HUES6 (cell line): Measurements from ENCODE around the gene MRPL33.

Experiments
- H3K27ac ChIP-seq: 2 replicates; pipeline ENCODE4 v1.7.0; 2013; ENCODE audit warnings: low read depth, mild to moderate bottlenecking, low read length, inconsistent platforms
- H3K27me3 ChIP-seq: 2 replicates; pipeline ENCODE4 v1.6.1; 2013; ENCODE audit warnings: low read length; ENCODE audit not compliant: control insufficient read depth, insufficient read depth
- H3K36me3 ChIP-seq: 2 replicates; pipeline ENCODE4 v1.6.1; 2013; ENCODE audit warnings: low read length; ENCODE audit not compliant: control insufficient read depth, insufficient read depth
- H3K4me1 ChIP-seq: 2 replicates; pipeline ENCODE4 v1.6.1; 2013; ENCODE audit warnings: low read length; ENCODE audit not compliant: control insufficient read depth, insufficient read depth
- H3K4me3 ChIP-seq: 2 replicates; pipeline ENCODE4 v1.5.1; 2013; ENCODE audit warnings: low read depth, low read length
- H3K9ac ChIP-seq: one replicate; pipeline ENCODE4 v1.6.1; 2013; ENCODE audit warnings: mild to moderate bottlenecking, low read length
- H3K9me3 ChIP-seq: 2 replicates; pipeline ENCODE4 v1.6.1; 2013; ENCODE audit warnings: low read depth, low read length; ENCODE audit not compliant: control insufficient read depth, insufficient read depth

MRPL33 gene

DNA sequence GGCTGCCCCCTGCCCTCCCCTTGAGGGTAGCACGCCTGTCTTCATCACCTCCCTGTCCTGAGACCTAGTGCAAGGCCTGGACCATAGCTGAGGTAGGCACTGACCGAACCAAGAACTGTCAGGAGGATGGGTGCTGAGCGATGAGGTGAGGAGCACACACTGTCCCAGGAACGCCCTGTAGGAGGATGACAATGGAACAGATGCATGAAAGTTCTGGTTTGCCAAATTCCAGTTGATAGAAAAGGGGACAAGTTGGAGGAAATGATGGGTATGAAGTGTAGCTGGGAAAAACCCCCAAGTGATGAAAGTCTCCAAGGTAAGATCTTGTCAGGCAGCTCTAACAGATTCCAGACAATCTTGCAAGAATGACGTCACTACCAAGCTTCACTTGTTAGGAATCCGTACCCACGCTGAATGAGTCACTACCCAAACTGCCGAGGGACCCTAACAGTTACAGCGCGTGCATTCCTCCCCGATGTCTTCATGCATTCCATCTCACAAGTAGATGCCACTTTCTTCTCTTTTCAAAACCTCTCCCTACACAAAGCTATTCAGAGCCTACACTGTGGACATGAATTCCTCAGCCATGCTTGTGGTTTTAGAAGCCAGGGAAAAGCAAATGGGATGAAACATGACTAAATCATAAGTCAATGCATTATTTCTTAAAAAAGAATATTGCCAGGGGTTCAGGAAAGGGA lies 27.6 kb downstream of the MRPL33 start:
- no peaks in the 10 kb centered on the region for H3K36me3 ChIP-seq
- peak overlapping the region; percentile 49 for H3K9ac ChIP-seq
- H3K27ac ChIP-seq, result peak overlapping the region; percentile 44; the same call in 1 of the 2 replicates
- H3K27me3 ChIP-seq, result no peaks in the 10 kb centered on the region
- no peak overlapping the region for H3K4me3 ChIP-seq
- H3K9me3 ChIP-seq, result no peaks in the 10 kb centered on the region
- peaks cover 10% of the 10 kb centered on the region; the same call in 1 of the 2 replicates for H3K4me1 ChIP-seq

DNA sequence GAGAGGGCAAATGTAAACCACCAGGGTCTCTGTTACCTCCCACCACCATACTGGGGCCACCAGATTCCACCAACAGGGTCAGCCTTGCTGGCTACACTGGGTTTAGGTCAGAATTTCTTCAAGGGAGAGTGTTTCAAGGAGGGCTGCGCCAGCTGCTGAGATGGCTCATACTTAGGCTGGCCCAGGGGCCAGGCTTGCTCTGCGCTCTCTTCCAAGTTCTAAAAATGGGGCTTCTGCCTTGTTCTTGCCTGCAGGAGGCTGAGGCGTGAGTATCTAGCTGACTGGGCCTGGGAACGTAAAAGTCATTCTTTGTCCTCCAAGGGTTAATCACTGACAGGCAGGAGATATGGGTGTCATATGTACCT lies 28.1 kb downstream of the MRPL33 start:
- Histone ChIP-seq H3K4me1 (peaks cover 10% of the 10 kb centered on the region; the same call in 1 of the 2 replicates), H3K4me3 (no peak overlapping the region), H3K27me3 (no peaks in the 10 kb centered on the region), H3K9me3 (no peaks in the 10 kb centered on the region), H3K9ac (peak overlapping the region; percentile 49), H3K27ac (peak overlapping the region; percentile 44; the same call in 1 of the 2 replicates), H3K36me3 (no peaks in the 10 kb centered on the region)

DNA sequence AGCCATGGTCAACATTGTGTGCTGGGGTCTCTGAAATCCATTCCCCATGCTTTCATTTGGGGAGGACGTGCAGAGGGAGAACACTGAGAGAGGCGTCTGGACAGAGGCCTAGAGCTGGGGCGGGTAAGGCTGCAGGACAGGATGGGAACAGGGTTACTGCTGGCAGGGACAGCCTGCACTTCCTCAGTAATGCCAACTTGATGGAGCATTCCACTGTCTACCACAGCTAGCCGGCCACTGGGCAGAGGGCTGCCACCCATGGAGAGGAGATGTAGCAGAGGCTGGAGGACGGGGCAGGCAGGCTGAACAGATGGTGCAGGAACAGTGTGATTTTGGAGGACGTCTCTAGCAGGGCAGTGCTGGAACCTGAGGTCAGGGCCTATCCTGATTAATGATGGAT lies 29.3 kb downstream of the MRPL33 start:
- Histone ChIP-seq H3K9me3 (no peaks in the 10 kb centered on the region), H3K36me3 (no peaks in the 10 kb centered on the region), H3K27ac (no peak overlapping the region), H3K4me1 (peaks cover 10% of the 10 kb centered on the region; the same call in 1 of the 2 replicates), H3K9ac (no peak overlapping the region), H3K27me3 (no peaks in the 10 kb centered on the region), H3K4me3 (no peak overlapping the region)

DNA sequence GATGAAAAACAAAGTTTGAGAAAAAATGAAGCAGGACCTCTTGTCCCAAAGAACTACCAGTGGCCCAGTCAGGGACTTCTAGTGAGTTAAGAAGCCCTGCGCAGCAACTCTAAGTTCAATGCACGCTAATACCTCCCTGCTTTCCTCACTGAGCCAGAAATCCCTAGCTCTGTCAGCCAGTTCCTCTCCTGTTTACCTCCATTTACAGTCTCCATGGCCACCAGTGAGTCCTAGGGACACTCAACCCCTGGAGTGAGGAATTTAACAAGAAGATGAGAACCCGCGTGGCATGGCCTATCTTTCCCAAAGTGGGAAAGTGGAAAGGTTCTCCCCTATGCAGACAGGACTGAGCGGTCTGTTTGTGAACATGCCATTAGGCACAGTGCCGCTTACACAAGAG lies 31.0 kb downstream of the MRPL33 start:
- no peaks in the 10 kb centered on the region for H3K9me3 ChIP-seq
- no peaks in the 10 kb centered on the region for H3K27me3 ChIP-seq
- no peak overlapping the region for H3K27ac ChIP-seq
- H3K4me1 ChIP-seq, result peaks cover 10% of the 10 kb centered on the region; the same call in 1 of the 2 replicates
- no peaks in the 10 kb centered on the region for H3K36me3 ChIP-seq
- no peak overlapping the region for H3K9ac ChIP-seq
- no peak overlapping the region for H3K4me3 ChIP-seq

DNA sequence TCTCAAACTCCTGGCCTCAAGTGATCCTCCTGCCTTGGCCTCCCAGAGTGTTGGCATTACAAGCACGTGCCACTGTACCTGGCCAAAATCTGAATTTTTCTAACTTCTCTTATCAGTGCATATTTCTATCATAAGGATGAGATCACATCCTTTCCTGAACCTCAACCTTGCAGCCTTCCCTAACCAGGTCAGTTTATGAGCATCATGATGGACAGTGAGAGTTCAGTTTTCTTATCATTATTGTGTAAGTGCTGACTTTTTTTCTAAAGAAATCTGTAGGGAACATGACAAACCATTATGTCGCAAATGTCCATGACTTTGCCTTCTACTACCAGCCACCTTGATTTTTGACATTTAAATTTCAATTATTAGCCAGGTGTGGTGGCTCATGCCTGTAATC lies 31.5 kb downstream of the MRPL33 start:
- no peaks in the 10 kb centered on the region for H3K27me3 ChIP-seq
- H3K9me3 ChIP-seq, result no peaks in the 10 kb centered on the region
- no peak overlapping the region for H3K27ac ChIP-seq
- no peak overlapping the region for H3K4me3 ChIP-seq
- no peak overlapping the region for H3K9ac ChIP-seq
- peaks cover 10% of the 10 kb centered on the region; the same call in 1 of the 2 replicates for H3K4me1 ChIP-seq
- H3K36me3 ChIP-seq, result no peaks in the 10 kb centered on the region

DNA sequence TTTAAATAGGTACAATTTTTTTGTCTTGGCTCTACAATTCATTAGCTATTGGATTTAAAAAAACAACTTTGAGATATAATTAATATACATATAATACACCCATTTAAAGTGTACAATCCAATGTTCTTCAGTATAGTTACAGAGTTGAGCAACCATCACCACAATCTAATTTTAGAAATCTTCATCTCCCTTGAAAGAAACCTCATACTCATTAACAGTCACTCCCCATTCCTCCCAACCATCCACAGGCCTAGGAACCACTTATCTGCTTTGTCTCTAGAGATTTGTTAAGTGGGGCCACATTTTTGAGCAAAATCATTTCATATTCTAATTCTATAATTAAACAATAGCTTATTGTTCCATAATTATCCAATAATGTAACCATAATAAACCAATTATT lies 32.6 kb downstream of the MRPL33 start:
- H3K27me3 ChIP-seq, result no peaks in the 10 kb centered on the region
- H3K4me3 ChIP-seq, result no peak overlapping the region
- H3K4me1 ChIP-seq, result peaks cover 6% of the 10 kb centered on the region; the same call in 1 of the 2 replicates
- no peak overlapping the region for H3K9ac ChIP-seq
- H3K36me3 ChIP-seq, result no peaks in the 10 kb centered on the region
- H3K9me3 ChIP-seq, result no peaks in the 10 kb centered on the region
- H3K27ac ChIP-seq, result no peak overlapping the region

DNA sequence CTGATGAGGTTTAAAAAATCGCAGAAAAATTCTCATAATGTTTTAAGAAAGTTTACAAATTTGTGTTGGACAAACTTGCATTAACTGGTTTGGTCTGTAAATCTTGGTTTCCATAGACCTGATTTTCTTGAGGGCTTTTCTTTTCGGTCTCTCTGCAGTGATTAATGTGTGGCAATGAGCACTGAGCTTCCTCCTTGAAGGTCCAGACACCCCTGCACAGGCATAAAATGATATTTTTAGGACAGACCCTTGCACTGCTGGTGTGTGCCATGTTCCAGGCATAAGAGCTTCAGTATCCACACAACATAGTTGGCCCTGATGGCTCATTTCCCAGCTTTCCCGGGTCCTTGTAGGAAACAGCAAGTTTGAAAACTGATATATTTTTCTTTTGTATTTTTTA lies 33.7 kb downstream of the MRPL33 start:
- Histone ChIP-seq H3K36me3 (no peaks in the 10 kb centered on the region), H3K9me3 (no peaks in the 10 kb centered on the region), H3K4me1 (no peaks in the 10 kb centered on the region), H3K9ac (no peak overlapping the region), H3K27ac (no peak overlapping the region), H3K4me3 (no peak overlapping the region), H3K27me3 (no peaks in the 10 kb centered on the region)

DNA sequence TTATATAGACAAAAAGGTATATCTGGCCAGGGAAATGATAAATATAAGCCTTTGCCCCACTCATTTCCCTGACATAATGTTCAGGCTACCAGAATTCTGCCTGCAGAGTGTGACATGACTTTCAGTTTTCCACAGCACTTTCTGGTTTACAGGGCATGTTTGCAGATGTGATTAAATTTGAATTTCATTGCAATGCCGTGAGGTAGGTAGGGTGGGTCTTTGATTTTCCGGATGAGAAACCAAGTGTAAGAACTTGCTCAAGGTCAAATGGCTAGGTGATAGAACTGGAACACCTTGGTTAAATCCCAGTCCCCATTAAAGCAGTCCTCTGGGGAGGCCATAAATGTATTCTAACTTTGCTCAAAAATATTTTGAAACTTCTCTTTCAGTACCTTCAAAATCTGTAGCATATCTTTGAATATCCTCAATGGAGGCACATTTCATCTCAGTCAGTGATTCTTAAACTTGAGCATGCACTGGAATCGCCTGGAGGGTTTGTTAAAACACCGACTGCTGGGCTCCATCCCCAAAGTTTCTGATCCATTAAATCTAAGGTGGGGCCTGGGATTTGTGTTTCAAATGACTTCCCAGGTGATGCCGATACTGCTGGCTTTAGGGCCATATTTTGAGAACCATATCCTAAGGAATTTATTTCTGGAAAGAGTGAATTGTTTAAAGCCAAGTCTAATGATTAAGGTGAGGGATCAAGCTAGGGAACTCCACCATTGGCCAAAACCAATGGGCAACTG lies 35.0 kb downstream of the MRPL33 start:
- H3K27me3 ChIP-seq, result no peaks in the 10 kb centered on the region
- no peaks in the 10 kb centered on the region for H3K9me3 ChIP-seq
- no peaks in the 10 kb centered on the region for H3K36me3 ChIP-seq
- H3K27ac ChIP-seq, result no peak overlapping the region
- no peak overlapping the region for H3K9ac ChIP-seq
- no peak overlapping the region for H3K4me3 ChIP-seq
- no peaks in the 10 kb centered on the region for H3K4me1 ChIP-seq

DNA sequence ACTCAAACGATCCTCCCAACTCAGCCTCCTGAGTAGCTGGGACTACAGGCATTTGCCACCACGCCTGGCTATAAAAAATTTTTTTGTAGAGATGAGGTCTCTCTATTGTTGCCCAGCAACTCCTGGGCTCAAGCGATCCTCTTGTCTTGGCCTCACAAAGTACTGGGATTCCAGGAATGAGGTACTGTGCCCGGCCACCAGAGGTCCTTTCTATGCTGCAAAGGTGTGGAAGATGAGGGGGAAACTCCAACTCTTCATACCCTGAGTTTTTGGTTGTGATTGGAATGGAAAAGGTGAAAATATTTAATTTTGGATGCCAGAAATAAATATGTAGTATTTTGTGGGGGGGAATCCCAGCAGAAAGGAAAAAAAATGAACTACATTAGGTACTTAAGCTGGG lies 36.0 kb downstream of the MRPL33 start:
- no peaks in the 10 kb centered on the region for H3K9me3 ChIP-seq
- H3K4me3 ChIP-seq, result no peak overlapping the region
- H3K9ac ChIP-seq, result no peak overlapping the region
- H3K27me3 ChIP-seq, result no peaks in the 10 kb centered on the region
- no peak overlapping the region for H3K27ac ChIP-seq
- no peaks in the 10 kb centered on the region for H3K4me1 ChIP-seq
- H3K36me3 ChIP-seq, result no peaks in the 10 kb centered on the region

DNA sequence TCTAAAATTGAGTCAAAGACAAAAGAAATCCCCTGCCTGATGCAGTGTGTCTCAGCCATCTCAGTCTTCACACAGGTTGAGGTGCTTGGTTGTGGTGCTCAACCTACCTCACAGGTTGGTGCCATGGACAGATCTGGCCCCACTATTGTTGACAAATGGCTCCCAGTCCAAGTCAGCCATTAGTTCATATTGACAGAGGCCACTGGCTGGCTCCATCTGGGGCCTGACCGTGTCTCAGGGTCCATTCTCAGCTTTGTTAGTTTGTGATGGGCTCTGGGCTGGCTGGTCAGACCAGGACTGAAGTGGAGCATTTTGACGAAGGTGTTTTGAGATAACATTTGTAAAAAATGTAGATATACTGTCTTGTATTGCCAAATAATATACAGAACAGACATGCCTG lies 36.9 kb downstream of the MRPL33 start:
- Histone ChIP-seq H3K9me3 (no peaks in the 10 kb centered on the region), H3K4me1 (no peaks in the 10 kb centered on the region), H3K9ac (no peak overlapping the region), H3K27me3 (no peaks in the 10 kb centered on the region), H3K36me3 (no peaks in the 10 kb centered on the region), H3K4me3 (no peak overlapping the region), H3K27ac (no peak overlapping the region)

DNA sequence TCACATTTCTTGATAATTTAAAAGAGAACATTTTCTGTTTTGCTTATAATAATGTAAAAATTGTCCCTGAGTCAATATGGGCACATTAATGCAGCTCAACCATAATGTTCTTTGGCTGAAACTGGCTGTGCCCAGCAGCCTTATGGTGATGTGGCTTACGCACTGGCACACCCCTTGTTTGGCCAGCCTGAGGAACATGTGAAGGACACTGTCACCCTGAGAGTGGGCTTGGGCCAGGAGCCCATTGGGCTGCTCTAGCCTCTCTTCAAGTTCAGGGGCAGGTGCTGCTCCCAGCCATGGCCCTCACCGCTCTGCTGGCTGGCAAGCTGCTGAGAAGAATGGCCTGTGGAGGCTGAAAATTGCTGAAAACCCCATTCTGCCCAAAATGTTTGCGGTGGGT lies 37.5 kb downstream of the MRPL33 start:
- H3K36me3 ChIP-seq, result no peaks in the 10 kb centered on the region
- no peak overlapping the region for H3K27ac ChIP-seq
- H3K9ac ChIP-seq, result no peak overlapping the region
- H3K4me3 ChIP-seq, result no peak overlapping the region
- no peaks in the 10 kb centered on the region for H3K27me3 ChIP-seq
- H3K9me3 ChIP-seq, result no peaks in the 10 kb centered on the region
- H3K4me1 ChIP-seq, result no peaks in the 10 kb centered on the region
